Measurements from ENCODE around the gene FGF11.

GRCh38 chr17:7419819-7420610 is 19.3 kb upstream of the FGF11 start, which contains the start of gene SPEM1:
- TF ChIP-seq CTCF (IDR thresholded peaks at IDR 0.05) (no peak), POLR2A (IDR thresholded peaks at IDR 0.05) (no peak)

Data from heart left ventricle (tissue), 13 donors.